ENCODE results near the gene FTL.

Gene FTL

GRCh38 chr19:48961051-48961649 lies 4.0 kb upstream of the FTL start:
- in situ Hi-C loops (cut with HindIII; ENCODE audit: low sequenced_read_pairs) = no loop called here
- no peak for DNase-seq (ENCODE audit: low read depth)
- H3K4me3 ChIP-seq (ENCODE audit: low read depth, low read length) = no peak overlapping the region
- TF ChIP-seq CTCF (IDR thresholded peaks at IDR 0.05; ENCODE audit: low read depth, low read length, missing control alignments) = no peak

GRCh38 chr19:48961673-48962028 lies 3.5 kb upstream of the FTL start:
- TF ChIP-seq CTCF (IDR thresholded peaks at IDR 0.05; ENCODE audit: low read depth, low read length, missing control alignments) = no peak
- in situ Hi-C loops (cut with HindIII; ENCODE audit: low sequenced_read_pairs) = no loop called here
- H3K4me3 ChIP-seq (ENCODE audit: low read depth, low read length) = no peak overlapping the region
- no peak for DNase-seq (ENCODE audit: low read depth)

- no peak for TF ChIP-seq CTCF (IDR thresholded peaks at IDR 0.05; ENCODE audit: low read depth, low read length, missing control alignments)
- no peak for DNase-seq (ENCODE audit: low read depth)
- no peak overlapping the region for H3K4me3 ChIP-seq (ENCODE audit: low read depth, low read length)
- in situ Hi-C loops (cut with HindIII; ENCODE audit: low sequenced_read_pairs) = no loop called here
These were observed 2.9 kb upstream of the FTL start for GRCh38 chr19:48962029-48962848.

GRCh38 chr19:48962849-48963165 lies 2.3 kb upstream of the FTL start:
- no peak for TF ChIP-seq CTCF (IDR thresholded peaks at IDR 0.05; ENCODE audit: low read depth, low read length, missing control alignments)
- no peak for DNase-seq (ENCODE audit: low read depth)
- in situ Hi-C loops (cut with HindIII; ENCODE audit: low sequenced_read_pairs) = no loop called here
- no peak overlapping the region for H3K4me3 ChIP-seq (ENCODE audit: low read depth, low read length)

GRCh38 chr19:48963371-48964204 lies 1.5 kb upstream of the FTL start:
- DNase-seq (ENCODE audit: low read depth) = no peak
- in situ Hi-C loops (cut with HindIII; ENCODE audit: low sequenced_read_pairs) = no loop called here
- no peak overlapping the region for H3K4me3 ChIP-seq (ENCODE audit: low read depth, low read length)
- TF ChIP-seq CTCF (IDR thresholded peaks at IDR 0.05; ENCODE audit: low read depth, low read length, missing control alignments) = no peak

GRCh38 chr19:48964205-48965039 lies 687 bp upstream of the FTL start:
- no peak overlapping the region for H3K4me3 ChIP-seq (ENCODE audit: low read depth, low read length)
- no peak for DNase-seq (ENCODE audit: low read depth)
- no peak for TF ChIP-seq CTCF (IDR thresholded peaks at IDR 0.05; ENCODE audit: low read depth, low read length, missing control alignments)
- in situ Hi-C loops (cut with HindIII; ENCODE audit: low sequenced_read_pairs) = no loop called here

All from astrocyte of the cerebellum (primary cell).